HEK293 (cell line): ENCODE data around the gene CELA2A.

Experiments
- CTCF ChIA-PET: fragments of 350-600 bp; formaldehyde crosslinking; extraction: SDS; loops from one replicate; lab custom pipeline; 2021; ENCODE audit warnings: antibody characterized with exemption; lab: Yijun Ruan, JAX
- POLR2A ChIA-PET: fragments of 300-600 bp; formaldehyde crosslinking; extraction: SDS; loops from one replicate; lab custom pipeline; 2020; ENCODE audit warnings: antibody characterized with exemption, inconsistent platforms; lab: Yijun Ruan, JAX
- H3K27ac ChIP-seq: fragments of 200-500 bp; sonication (Bioruptor generic); 2 replicates; pipeline ENCODE4 v1.5.1; 2014; ENCODE audit warnings: low read depth, low read length, control low read depth, inconsistent platforms; ENCODE audit errors: extremely low read depth
- H3K36me3 ChIP-seq, 2 experiments: fragments of 200-500 bp in 1 of 2; sonication (Bioruptor generic) in 1 of 2; 1 replicate in 1 of 2; 2 replicates in 1 of 2; pipeline ENCODE4 v1.5.1; 2014 to 2017; ENCODE audit warnings: inconsistent platforms in 2 of 2, low read length in 2 of 2; ENCODE audit not compliant: control insufficient read depth in 2 of 2, insufficient read depth in 1 of 2
- H3K4me1 ChIP-seq: fragments of 200-500 bp; sonication (Bioruptor generic); 2 replicates; pipeline ENCODE4 v1.5.1; 2014; ENCODE audit warnings: mild to moderate bottlenecking, low read length, inconsistent platforms; ENCODE audit not compliant: control insufficient read depth, insufficient read depth
- H3K4me3 ChIP-seq: 2 replicates; pipeline ENCODE4 v1.5.1; 2011; ENCODE audit warnings: low read depth, mild to moderate bottlenecking, control low read depth, low read length, moderate library complexity
- H3K9me3 ChIP-seq: fragments of 200-500 bp; sonication (Bioruptor generic); 2 replicates; pipeline ENCODE4 v1.5.1; 2014; ENCODE audit warnings: low read depth, low read length, inconsistent platforms; ENCODE audit not compliant: control insufficient read depth, insufficient read depth
- EGR2 ChIP-seq: fragments of 450-650 bp; formaldehyde crosslinking; IDR thresholded peaks from 2 replicates; pipeline ENCODE4 v1.5.1; 2016; ENCODE audit warnings: low read depth, missing biosample characterization, missing genetic modification characterization
- HOXA7 ChIP-seq: sonication (generic); formaldehyde crosslinking; IDR thresholded peaks from 2 replicates; pipeline ENCODE4 v1.8.1; 2022; ENCODE audit warnings: missing genetic modification reagents, borderline replicate concordance
- KLF1 ChIP-seq: fragments of 450-650 bp; formaldehyde crosslinking; IDR thresholded peaks from 2 replicates; pipeline ENCODE4 v1.5.1; 2016; ENCODE audit warnings: missing biosample characterization, missing genetic modification characterization
- KLF10 ChIP-seq: fragments of 450-650 bp; IDR thresholded peaks from 2 replicates; pipeline ENCODE4 v1.5.1; 2018; ENCODE audit warnings: missing biosample characterization, mild to moderate bottlenecking, missing genetic modification characterization
- KLF16 ChIP-seq: fragments of 450-650 bp; formaldehyde crosslinking; IDR thresholded peaks from 2 replicates; pipeline ENCODE4 v1.5.1; 2017; ENCODE audit warnings: missing biosample characterization, missing genetic modification characterization
- KLF8 ChIP-seq: fragments of 450-650 bp; formaldehyde crosslinking; IDR thresholded peaks from 2 replicates; pipeline ENCODE4 v1.5.1; 2016; ENCODE audit warnings: missing biosample characterization, missing genetic modification characterization
- PRDM4 ChIP-seq: fragments of 450-650 bp; formaldehyde crosslinking; IDR thresholded peaks from 2 replicates; pipeline ENCODE4 v1.5.1; 2017; ENCODE audit warnings: missing biosample characterization, missing genetic modification characterization
- REPIN1 ChIP-seq: fragments of 450-650 bp; formaldehyde crosslinking; IDR thresholded peaks from 2 replicates; pipeline ENCODE4 v1.5.1; 2017; ENCODE audit warnings: missing biosample characterization, missing genetic modification characterization, low read depth
- SP3 ChIP-seq: fragments of 450-650 bp; formaldehyde crosslinking; IDR thresholded peaks from 2 replicates; pipeline ENCODE4 v1.5.1; 2016; ENCODE audit warnings: missing biosample characterization, missing genetic modification characterization
- SP7 ChIP-seq: fragments of 450-650 bp; formaldehyde crosslinking; IDR thresholded peaks from 2 replicates; pipeline ENCODE4 v1.5.1; 2016; ENCODE audit warnings: missing biosample characterization, missing genetic modification characterization
- TRIM28 ChIP-seq: IDR thresholded peaks from 2 replicates; pipeline ENCODE4 v1.6.1; 2011; ENCODE audit warnings: low read length, control low read depth, borderline replicate concordance
- YY1 ChIP-seq: fragments of 450-650 bp; formaldehyde crosslinking; IDR thresholded peaks from 2 replicates; pipeline ENCODE4 v1.5.1; 2018; ENCODE audit warnings: missing biosample characterization, missing genetic modification characterization
- ZBTB1 ChIP-seq: fragments of 450-650 bp; formaldehyde crosslinking; IDR thresholded peaks from 2 replicates; pipeline ENCODE4 v1.5.1; 2016; ENCODE audit warnings: missing biosample characterization, missing genetic modification characterization
- ZBTB48 ChIP-seq: fragments of 450-650 bp; formaldehyde crosslinking; IDR thresholded peaks from 2 replicates; pipeline ENCODE4 v1.5.1; 2016; ENCODE audit warnings: missing biosample characterization, missing genetic modification characterization
- ZBTB8A ChIP-seq: fragments of 450-650 bp; formaldehyde crosslinking; IDR thresholded peaks from 2 replicates; pipeline ENCODE4 v1.5.1; 2016; ENCODE audit warnings: missing biosample characterization, missing genetic modification characterization
- ZFP69B ChIP-seq: fragments of 450-650 bp; formaldehyde crosslinking; IDR thresholded peaks from 2 replicates; pipeline ENCODE4 v1.5.1; 2016; ENCODE audit warnings: missing biosample characterization, missing genetic modification characterization
- ZNF174 ChIP-seq: fragments of 450-650 bp; formaldehyde crosslinking; IDR thresholded peaks from 2 replicates; pipeline ENCODE4 v1.5.0; 2017; ENCODE audit warnings: missing biosample characterization, mild to moderate bottlenecking, missing genetic modification characterization
- ZNF202 ChIP-seq: fragments of 450-650 bp; formaldehyde crosslinking; IDR thresholded peaks from 2 replicates; pipeline ENCODE4 v1.5.1; 2016; ENCODE audit warnings: missing biosample characterization, missing genetic modification characterization, borderline replicate concordance
- ZNF223 ChIP-seq: fragments of 450-650 bp; formaldehyde crosslinking; IDR thresholded peaks from 2 replicates; pipeline ENCODE4 v1.5.1; 2016; ENCODE audit warnings: missing biosample characterization, missing genetic modification characterization
- ZNF280C ChIP-seq: fragments of 450-650 bp; formaldehyde crosslinking; IDR thresholded peaks from 2 replicates; pipeline ENCODE4 v1.5.1; 2016; ENCODE audit warnings: missing biosample characterization, missing genetic modification characterization
- ZNF292 ChIP-seq: fragments of 450-650 bp; formaldehyde crosslinking; IDR thresholded peaks from 2 replicates; pipeline ENCODE4 v1.5.1; 2016; ENCODE audit warnings: low read depth, missing biosample characterization, missing genetic modification characterization, borderline replicate concordance
- ZNF529 ChIP-seq: fragments of 450-650 bp; formaldehyde crosslinking; IDR thresholded peaks from 2 replicates; pipeline ENCODE4 v1.5.1; 2017; ENCODE audit warnings: missing genetic modification characterization, missing biosample characterization; ENCODE audit not compliant: insufficient replicate concordance
- ZNF555 ChIP-seq: fragments of 450-650 bp; formaldehyde crosslinking; conservative IDR thresholded peaks from 2 replicates; pipeline ENCODE4 v1.5.1; 2017; ENCODE audit warnings: missing biosample characterization, mild to moderate bottlenecking, missing genetic modification characterization, inconsistent platforms
- ZNF580 ChIP-seq: fragments of 450-650 bp; formaldehyde crosslinking; IDR thresholded peaks from 2 replicates; pipeline ENCODE4 v1.5.1; 2016; ENCODE audit warnings: missing biosample characterization, missing genetic modification characterization
- ZNF610 ChIP-seq: fragments of 450-650 bp; formaldehyde crosslinking; IDR thresholded peaks from 2 replicates; pipeline ENCODE4 v1.5.1; 2016; ENCODE audit warnings: missing biosample characterization, missing genetic modification characterization, borderline replicate concordance
- ZNF626 ChIP-seq: fragments of 450-650 bp; sonication (Bioruptor Pico); formaldehyde crosslinking; IDR thresholded peaks from 2 replicates; pipeline ENCODE4 v1.5.1; 2018; ENCODE audit warnings: missing biosample characterization, missing genetic modification characterization, inconsistent platforms
- ZNF654 ChIP-seq: fragments of 450-650 bp; formaldehyde crosslinking; IDR thresholded peaks from 2 replicates; pipeline ENCODE4 v1.5.1; 2016; ENCODE audit warnings: low read depth, missing biosample characterization, missing genetic modification characterization
- ZNF664 ChIP-seq: fragments of 450-650 bp; formaldehyde crosslinking; IDR thresholded peaks from 2 replicates; pipeline ENCODE4 v1.5.1; 2016; ENCODE audit warnings: missing biosample characterization, missing genetic modification characterization
- ZNF776 ChIP-seq: fragments of 450-650 bp; formaldehyde crosslinking; IDR thresholded peaks from 2 replicates; pipeline ENCODE4 v1.5.0; 2017; ENCODE audit warnings: missing biosample characterization, missing genetic modification characterization, borderline replicate concordance
- ZNF792 ChIP-seq: fragments of 450-650 bp; formaldehyde crosslinking; IDR thresholded peaks from 2 replicates; pipeline ENCODE4 v1.5.1; 2016; ENCODE audit warnings: missing biosample characterization, missing genetic modification characterization
- ZSCAN30 ChIP-seq: fragments of 450-650 bp; IDR thresholded peaks from 2 replicates; pipeline ENCODE4 v1.5.1; 2018; ENCODE audit warnings: missing biosample characterization, mild to moderate bottlenecking, missing genetic modification characterization, moderate library complexity

Gene CELA2A

GRCh38 chr1:15424146-15424667, 32.3 kb upstream of the CELA2A start:
- no peak overlapping the region for H3K27ac ChIP-seq
- H3K4me3 ChIP-seq, result no peak overlapping the region
- CTCF ChIA-PET, result interaction anchor here (0.7 to 1.1 kb wide), 2 partner anchors 36 to 101 kb away, joined by 4 read pairs; no protein-coding TSS in a partner anchor
- POLR2A ChIA-PET, result interaction anchor here (0.7 kb wide), 1 partner anchor 21 kb away, joined by 3 read pairs; no protein-coding TSS in a partner anchor
- H3K36me3 ChIP-seq, result peaks cover 0 to 43% of the 10 kb centered on the region in 2 experiments; a peak in 1 of 3 replicates
- no peaks in the 10 kb centered on the region; the same call in 1 of the 2 replicates for H3K9me3 ChIP-seq
- H3K4me1 ChIP-seq, result no peaks in the 10 kb centered on the region
- TF ChIP-seq REPIN1 (tag by site-specific recombination) (no peak), TRIM28 (no peak), ZBTB1 (tag by site-specific recombination) (no peak), ZNF202 (tag by site-specific recombination) (no peak), ZSCAN30 (tag by site-specific recombination) (no peak), ZNF223 (tag by site-specific recombination) (no peak), KLF1 (tag by site-specific recombination) (peak; percentile 37; the same call in 1 of the 2 replicates), ZNF292 (no peak), EGR2 (tag by site-specific recombination) (0 out of 2 replicates have a peak, but pooled peaks have one; percentile 27), ZNF776 (tag by site-specific recombination) (no peak), ZBTB48 (tag by site-specific recombination) (no peak), KLF8 (tag by site-specific recombination) (no peak)

GRCh38 chr1:15424981-15425380, 31.6 kb upstream of the CELA2A start:
- Histone ChIP-seq H3K36me3 (peaks cover 0 to 37% of the 10 kb centered on the region in 2 experiments; a peak in 1 of 3 replicates), H3K4me1 (no peaks in the 10 kb centered on the region), H3K27ac (no peak overlapping the region), H3K9me3 (no peaks in the 10 kb centered on the region; the same call in 1 of the 2 replicates), H3K4me3 (no peak overlapping the region)
- CTCF ChIA-PET, result interaction anchor here (8.5 kb wide), 1 partner anchor 101 kb away, joined by 145 read pairs; no protein-coding TSS in a partner anchor
- POLR2A ChIA-PET, result no interaction called here
- TF ChIP-seq ZNF580 (tag by site-specific recombination) (no peak), ZNF529 (tag by site-specific recombination) (no peak), ZBTB8A (tag by site-specific recombination) (no peak), KLF16 (tag by site-specific recombination) (no peak), ZNF626 (no peak), ZNF174 (tag by site-specific recombination) (no peak), PRDM4 (no peak), ZNF664 (no peak), SP7 (tag by site-specific recombination) (no peak), ZNF610 (no peak), YY1 (tag by site-specific recombination) (no peak), ZFP69B (no peak), ZNF280C (tag by site-specific recombination) (no peak), ZNF555 (tag by site-specific recombination) (no peak), HOXA7 (no peak), KLF10 (no peak), SP3 (tag by site-specific recombination) (no peak), ZNF792 (tag by site-specific recombination) (no peak), ZNF654 (tag by site-specific recombination) (no peak)
- TF ChIP-seq, all 188 proteins: peak for 0
